Measurements from ENCODE around the gene MEGF6.

MEGF6 gene

GRCh38 chr1:3609769-3610526, 1.4 kb downstream of the MEGF6 start:
- DNase-seq (ENCODE audit: low read depth), result no peak

GRCh38 chr1:3609016-3609768, 2.1 kb downstream of the MEGF6 start:
- DNase-seq (ENCODE audit: low read depth), result no peak

GRCh38 chr1:3608154-3608553, 3.2 kb downstream of the MEGF6 start:
- DNase-seq (ENCODE audit: low read depth), result no peak

- no peak for DNase-seq (ENCODE audit: low read depth)
These were observed 3.6 kb downstream of the MEGF6 start for GRCh38 chr1:3607703-3608065.

GRCh38 chr1:3606779-3607702, 4.3 kb downstream of the MEGF6 start:
- no peak for DNase-seq (ENCODE audit: low read depth)

- DNase-seq (ENCODE audit: low read depth), result no peak
These were observed 6.1 kb downstream of the MEGF6 start for GRCh38 chr1:3604997-3605823.

- DNase-seq (ENCODE audit: low read depth), result no peak
These were observed 6.8 kb downstream of the MEGF6 start for GRCh38 chr1:3604468-3604974.

GRCh38 chr1:3603571-3604467, 7.5 kb downstream of the MEGF6 start:
- no peak for DNase-seq (ENCODE audit: low read depth)

GRCh38 chr1:3603156-3603555, 8.2 kb downstream of the MEGF6 start:
- DNase-seq (ENCODE audit: low read depth), result no peak

GRCh38 chr1:3602375-3602774, 8.9 kb downstream of the MEGF6 start:
- DNase-seq (ENCODE audit: low read depth), result no peak

GRCh38 chr1:3601743-3602142, 9.6 kb downstream of the MEGF6 start:
- no peak for DNase-seq (ENCODE audit: low read depth)

GRCh38 chr1:3600354-3600753, 11.0 kb downstream of the MEGF6 start:
- DNase-seq (ENCODE audit: low read depth), result no peak

GRCh38 chr1:3599816-3600215, 11.5 kb downstream of the MEGF6 start:
- no peak for DNase-seq (ENCODE audit: low read depth)

- DNase-seq (ENCODE audit: low read depth), result no peak
These were observed 12.0 kb downstream of the MEGF6 start for GRCh38 chr1:3599286-3599811.

- no peak for DNase-seq (ENCODE audit: low read depth)
These were observed 12.6 kb downstream of the MEGF6 start for GRCh38 chr1:3598522-3599285.

- DNase-seq (ENCODE audit: low read depth), result no peak
These were observed 13.2 kb downstream of the MEGF6 start for GRCh38 chr1:3598051-3598491.

GRCh38 chr1:3597599-3597964, 13.7 kb downstream of the MEGF6 start:
- DNase-seq (ENCODE audit: low read depth), result no peak

GRCh38 chr1:3596663-3597598, 14.4 kb downstream of the MEGF6 start:
- DNase-seq (ENCODE audit: low read depth), result no peak

Measured in fibroblast of gingiva (primary cell).